Activated CD8-positive, alpha-beta memory T cell treated with anti-CD3 and anti-CD28 coated beads, Interleukin-2, amount 50 U/mL, for 1 hour (primary cell): ENCODE measurements around the gene RARG.

ENCODE experiments used
- DNase-seq: peaks from one replicate; pipeline ENCODE4 v3.0.0-alpha.2; 2020; ENCODE audit errors: extremely low read depth

RARG gene

DNA sequence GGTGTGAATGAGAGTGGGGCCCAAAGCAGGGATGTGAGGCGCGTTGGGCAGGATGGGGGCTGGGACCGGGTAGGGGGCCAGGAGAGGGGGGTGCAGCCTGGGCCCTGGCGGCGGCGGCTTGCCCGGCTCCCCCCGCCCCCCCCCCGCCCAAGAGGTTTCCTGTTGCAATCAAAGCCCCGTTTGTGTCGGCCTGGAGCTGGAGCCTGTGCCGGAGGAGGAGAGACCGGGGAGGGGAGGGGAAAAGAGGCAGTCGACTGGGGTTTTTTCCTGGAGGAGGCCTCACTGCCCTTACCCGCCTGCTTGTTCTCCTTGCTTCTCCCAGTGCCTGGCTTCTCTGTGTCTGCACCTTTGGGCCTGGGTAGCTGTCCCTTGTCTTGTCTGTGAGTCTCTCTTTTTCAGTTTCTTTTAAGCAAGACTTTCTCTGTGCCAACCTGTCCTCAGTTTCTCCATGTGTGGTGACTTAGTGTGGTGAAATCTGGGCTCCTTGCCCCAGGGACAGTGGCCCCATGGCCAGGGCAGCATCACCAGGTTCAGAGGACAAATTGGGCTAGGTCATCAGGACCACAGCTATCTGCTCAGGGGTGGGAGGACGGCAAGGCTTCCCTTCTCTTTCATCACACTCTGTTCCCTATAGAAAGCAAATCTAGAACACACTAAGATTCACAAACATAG lies 8.5 kb downstream of the RARG start:
- DNase-seq = no peak

DNA sequence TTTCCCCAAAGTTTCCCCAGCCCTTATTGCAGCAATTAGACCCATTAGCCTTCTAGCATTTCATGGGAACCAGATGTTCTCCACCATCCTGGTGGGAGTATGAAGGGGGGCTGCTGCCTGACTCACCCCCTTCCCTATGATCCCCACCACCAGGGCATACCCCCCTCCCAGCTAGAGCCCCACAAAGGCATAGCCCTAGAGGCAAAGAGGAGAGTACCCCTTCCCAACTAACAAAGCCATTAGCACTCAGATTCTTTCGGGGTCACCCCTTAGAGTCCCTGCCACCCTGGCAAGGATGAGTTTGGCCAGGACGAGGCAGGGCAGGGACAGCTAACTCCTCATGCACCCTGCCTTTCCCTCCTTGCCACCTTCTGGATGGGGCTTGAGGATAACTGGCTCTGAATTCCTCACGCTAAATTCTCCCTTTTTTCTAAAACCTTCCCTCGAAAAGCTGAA lies 9.2 kb downstream of the RARG start:
- DNase-seq = no peak

DNA sequence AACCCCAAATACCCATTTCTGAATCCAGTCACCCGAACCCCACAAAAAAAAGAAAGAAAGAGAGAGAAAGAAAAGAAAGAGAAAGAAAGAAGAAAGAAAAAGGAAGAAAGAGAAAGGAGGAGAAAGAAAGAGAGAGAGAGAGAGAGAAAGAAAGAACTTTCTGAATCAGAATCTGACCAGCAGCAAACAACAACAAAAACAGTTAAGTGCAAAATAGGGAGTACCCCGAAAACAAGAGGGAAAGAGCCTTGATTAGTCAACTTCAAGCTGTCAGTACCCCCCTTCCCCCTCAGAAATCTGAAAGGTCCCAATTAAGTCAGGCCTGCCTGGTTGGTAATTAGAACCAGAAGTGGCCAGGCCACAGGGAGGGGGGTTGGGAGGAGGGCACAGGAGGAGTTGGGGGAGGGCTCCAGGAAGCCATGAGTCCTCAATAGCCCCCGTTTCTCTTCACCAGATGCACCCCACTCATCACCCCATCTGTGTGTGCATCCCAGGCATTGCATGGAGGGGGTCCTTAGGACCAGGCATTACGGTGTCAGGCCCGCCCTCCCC lies 9.8 kb downstream of the RARG start:
- DNase-seq = no peak

DNA sequence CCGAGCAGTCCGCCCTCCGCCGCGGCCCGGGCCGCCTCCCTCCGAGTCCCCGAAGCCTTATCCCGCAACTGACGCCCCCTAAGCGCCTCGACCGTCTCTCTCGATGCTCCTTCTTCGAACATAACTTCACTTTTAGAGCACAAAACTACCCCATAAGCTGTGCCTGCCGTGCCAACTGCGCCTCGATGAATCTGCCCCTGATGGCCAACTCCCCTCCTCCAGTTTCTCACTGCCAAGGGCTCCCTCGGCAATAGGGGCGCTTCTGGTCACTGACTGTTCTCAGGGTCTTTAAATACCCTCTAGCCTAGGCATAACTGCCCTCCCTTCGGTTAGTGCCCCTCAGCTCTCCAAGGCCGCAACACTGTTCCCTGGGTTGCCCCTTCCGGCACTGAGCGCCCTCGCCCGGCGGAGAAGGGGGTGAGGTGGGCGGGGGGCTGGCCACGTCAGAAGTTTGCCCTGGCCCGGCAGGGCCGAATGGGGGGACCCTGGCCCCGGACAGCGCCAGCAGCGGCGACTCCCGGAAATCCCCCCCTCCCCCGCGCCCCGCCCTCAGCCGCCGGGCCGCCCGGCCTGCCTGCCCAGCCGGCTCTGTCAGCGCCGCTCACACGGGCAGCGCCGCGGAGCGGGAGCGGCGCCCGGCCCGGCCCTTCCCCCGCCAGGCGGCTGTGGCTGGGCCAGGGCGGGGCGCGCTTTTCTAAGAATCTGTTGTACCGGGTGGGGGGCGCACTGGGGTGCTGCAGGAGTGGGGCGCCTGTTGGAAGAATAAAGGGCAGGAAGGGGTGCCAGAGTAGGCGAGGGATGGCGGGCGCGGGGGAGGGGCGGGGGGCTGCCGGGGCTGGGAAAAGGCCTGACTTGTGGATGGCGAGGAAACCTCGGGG lies 10.6 kb downstream of the RARG start:
- no peak for DNase-seq

DNA sequence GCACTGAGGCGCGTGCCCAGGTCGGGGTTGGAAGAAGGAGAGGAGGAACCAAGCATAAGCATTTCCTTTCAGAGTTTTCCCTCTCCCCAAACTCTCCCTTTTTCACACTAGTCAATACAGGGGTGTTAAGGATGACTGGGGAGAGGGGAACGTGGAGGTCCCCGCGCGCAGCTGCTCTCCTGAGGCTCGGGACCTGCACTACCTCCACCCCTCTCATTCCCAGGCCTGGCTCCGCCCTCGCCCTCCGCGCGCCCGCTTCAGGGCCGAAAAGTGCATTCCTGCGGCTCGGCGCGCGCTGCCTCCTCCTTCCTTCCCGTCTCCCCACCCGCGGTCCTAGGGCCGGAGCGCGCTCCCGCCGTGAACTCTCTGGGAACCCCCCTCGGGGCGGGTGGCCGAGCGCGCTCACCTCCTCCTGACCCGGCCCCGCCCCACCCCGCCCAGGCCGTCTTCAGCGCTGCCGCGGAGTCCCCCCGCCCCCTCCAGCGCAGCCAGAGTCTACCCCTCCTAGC lies 11.3 kb downstream of the RARG start:
- DNase-seq = no peak

DNA sequence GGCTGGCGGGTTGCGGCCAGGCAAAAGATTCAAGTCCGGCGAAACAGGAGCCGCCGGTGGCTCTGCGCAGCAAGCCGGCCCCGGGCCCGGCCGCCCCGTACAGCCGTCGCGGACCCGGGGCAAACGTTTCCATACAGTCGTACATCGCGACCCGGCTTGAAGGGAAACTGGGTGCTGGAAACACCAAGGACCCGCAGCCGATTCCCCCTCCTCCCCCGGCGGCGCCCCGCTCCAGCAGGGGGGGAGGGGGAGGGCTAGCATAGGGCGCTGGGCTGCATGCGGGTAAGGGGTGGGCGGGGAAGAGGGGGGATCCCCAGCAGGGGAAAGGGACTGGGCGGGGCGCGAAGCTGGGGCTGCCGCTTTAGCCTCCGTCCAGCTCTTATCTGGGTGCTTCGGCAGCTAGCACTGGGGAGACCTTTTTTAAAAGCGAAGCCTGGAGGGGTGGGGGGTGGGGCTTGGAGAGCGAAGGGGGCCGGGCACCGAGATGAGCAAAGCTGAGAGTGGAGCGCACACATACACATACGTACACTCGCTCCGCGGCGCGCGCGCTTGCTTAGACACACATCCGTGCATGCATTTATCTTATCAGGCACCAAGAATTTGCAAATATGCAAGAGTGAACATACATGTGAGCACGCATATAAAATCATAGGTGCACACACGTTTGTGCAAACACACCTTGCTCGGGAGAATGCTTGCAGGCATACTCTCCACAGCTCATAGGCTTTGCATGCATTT lies 11.9 kb downstream of the RARG start:
- DNase-seq = no peak

DNA sequence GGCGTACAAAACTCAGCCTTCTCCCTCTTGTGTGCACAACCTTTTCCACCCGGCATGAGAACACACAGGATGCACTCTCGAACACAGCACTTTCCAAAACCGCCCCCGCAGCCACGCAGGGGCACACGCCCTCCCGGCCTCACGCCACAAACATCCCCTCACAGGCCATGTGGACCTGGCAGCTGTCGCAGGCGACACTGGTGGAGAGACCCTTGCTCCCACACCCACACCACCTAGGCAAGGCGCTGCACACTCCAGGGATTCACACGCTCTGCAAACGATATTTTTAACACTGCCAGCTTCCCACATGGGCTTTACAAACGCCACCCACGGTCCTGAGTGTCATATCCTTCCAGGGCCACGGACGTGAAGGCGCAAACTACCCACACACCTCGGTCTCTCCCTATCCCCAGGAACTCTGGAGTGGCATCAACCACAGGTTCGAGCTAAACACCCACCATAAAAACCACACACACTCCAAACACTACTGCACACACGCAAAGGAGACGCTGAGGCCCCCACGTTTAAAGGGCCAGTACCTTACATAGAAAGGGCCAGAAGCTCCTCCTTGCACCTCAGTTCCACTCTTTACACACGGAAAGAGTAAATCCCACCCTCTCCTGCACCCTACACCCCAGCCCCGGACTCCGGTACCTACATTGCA lies 12.6 kb downstream of the RARG start:
- DNase-seq = no peak

DNA sequence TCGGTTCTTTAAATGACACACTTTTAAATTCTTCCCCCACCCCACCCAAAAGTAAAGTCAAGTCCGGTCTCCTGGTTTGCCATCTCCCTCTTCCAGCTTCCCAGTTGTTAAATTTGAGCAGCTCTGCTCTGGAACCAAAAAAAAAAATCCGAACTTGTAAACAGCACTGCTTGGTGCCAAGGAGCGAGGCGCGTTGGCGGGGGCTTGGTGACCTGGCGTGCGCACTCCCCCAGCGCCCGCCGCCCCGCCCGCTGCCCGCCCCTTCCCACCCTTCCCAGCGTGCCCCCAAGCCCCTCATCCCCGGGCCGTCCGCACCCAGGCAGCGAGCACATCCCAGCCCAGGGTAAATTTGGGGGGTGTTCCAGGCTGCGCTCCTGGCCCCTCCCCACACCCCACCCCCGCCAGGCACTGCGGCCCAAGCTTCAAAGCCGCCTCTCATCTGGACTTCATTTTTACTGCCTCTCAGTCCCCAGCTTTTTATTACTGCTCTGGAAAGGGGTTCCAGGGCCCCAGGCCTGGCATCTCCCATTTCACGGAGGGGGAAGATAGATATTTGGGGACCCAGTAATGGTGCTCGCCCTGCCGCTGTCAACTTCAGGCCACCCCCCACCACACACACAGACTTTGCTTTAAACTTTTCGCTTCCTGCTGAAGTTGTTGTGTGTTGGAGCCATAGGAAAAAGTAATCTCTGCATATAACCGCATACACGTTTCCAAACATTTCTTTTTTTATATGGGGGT lies 13.3 kb downstream of the RARG start:
- no peak for DNase-seq

DNA sequence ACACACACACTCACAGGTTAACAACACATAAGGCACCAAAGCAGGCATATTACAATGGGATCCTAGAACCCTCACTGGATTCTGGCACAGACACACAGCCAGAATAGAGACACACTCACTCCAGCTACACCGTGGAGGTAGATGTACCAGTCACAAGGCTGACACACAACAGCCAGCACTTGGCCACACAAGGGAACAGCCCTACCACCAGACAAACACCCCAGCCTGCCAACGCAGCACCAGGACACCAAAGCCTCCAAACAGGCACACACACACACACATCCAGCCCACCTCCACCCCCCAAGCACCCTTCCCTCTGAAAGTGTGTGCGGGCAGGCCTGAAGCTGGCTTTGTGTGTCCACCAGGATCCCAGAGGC lies 14.1 kb downstream of the RARG start:
- DNase-seq = no peak

DNA sequence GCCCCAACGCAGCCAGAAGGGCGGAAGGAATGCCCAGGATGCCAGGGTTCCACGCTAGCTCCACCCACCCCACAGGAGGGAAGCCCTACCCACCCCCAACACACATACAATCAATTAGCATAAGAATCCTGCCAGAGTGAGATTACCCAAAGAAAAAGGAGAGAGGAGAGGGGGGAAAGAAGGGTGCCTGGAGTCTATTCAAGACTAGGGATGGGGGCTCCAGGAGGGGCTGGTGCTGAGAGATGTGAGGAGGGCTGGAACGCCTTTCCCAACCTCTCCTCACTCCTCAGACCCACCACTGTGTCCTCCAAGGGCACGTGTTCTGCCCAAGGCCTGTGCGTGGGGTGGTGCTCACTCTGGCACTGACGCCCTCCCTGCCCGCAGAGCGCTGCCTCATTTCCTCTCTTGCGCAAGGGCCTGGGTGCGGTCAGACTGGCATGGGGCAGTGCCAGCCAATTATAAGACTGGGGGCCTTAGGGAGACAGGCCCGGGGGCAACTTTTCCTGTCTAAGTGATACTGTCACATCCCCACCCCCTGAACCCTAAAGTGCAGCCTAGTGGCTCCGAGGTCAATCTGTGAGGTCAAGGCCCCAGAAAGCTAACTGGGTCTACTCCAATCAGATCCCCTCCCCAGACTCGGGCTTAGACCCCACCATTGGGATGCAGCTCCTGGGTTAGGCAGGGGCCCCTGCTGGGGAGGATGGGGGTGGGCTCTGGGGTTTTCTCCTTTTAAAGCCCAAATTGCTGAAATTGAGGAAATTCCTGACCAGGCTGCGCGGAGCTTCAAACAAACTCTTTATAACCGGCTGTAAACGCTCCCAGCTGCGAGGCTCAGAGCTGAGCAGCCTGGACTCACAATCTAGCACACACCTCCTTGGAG lies 14.7 kb downstream of the RARG start:
- no peak for DNase-seq

DNA sequence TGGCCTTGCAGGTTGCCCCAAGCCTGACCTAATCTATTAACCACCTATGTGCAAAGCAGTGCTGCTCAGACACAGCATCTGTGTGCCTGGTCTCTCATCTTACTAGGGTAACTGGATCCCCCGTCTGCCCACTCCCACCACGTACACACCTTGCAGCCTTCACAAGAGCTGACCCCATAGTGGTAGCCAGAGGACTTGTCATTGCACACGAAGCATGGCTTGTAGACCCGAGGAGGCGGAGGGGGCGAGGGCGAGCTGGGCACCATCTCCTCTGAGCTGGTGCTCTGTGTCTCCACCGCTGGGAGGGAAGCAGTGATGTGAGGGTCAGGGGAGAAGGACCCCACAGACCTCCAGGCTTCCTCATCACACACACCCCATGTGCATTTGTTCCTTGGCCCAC lies 16.5 kb downstream of the RARG start:
- no peak for DNase-seq

DNA sequence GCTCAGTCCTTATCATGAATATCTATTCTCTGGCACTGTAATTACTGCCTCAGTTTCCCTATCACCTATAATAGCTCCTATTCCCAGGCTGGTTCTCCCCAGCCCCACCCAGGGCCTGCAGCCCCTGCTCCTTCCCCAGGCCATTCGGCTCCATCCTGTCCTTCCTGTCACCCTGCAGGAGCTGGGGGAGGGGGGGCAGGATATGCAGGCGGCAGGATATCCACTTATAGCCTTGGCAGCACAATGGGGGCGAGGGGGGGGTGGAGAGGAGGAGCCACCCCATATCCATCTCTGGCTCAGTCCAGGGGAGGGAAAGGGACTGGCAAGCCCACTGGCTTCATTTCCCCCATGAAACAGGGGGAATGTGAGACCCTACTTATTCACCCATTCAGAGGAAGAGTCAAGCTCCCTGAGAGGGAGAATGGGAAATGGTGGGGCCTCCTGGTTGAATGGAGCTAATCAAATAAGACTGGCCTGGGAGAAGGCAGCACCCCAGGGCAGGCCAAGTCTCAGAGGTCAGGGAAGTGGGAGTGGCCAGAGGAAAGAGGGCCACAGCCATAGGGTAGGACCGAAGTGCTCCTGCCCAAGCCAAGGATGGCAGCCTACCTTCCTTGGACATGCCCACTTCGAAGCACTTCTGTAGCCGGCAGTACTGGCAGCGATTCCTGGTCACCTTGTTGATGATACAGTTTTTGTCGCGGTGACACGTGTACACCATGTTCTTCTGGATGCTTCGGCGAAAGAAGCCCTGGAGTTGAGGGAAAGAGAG lies 17.1 kb downstream of the RARG start:
- no peak for DNase-seq

DNA sequence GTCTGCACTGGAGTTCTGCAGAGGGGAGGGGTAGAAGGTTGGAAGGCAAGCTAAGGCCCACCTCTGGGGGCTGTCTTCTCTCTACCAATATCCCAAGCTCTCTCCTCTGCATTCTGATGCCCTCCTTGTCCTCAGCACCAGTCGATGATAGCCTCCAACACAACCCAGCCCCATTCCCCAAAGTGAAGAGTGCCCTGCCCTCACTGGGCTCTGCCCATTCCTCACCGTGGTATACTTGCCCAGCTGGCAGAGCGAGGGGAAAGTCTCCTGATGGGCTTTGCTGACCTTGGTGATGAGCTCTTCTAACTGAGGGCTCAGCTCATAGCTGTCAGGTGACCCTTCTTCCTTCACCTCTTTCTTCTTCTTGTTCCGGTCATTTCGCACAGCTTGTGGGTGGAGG lies 17.8 kb downstream of the RARG start:
- no peak for DNase-seq

DNA sequence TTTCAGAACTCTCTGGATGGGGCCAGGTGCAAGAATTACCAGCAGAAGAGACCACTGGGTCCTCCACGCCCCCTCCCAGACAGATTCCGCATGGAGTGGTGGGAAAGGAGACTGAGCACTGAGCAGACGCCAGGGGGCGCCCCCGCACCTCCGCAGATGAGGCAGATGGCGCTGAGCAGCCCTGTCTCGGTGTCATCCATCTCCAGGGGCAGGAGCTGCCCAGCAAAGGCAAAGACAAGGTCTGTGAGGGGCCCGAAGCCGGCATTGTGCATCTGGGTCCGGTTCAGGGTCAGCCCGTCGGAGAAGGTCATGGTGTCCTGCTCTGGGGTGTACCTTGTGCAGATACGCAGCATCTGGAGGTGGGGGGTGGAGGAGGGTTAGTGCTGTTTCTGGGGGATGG lies 18.7 kb downstream of the RARG start:
- no peak for DNase-seq

DNA sequence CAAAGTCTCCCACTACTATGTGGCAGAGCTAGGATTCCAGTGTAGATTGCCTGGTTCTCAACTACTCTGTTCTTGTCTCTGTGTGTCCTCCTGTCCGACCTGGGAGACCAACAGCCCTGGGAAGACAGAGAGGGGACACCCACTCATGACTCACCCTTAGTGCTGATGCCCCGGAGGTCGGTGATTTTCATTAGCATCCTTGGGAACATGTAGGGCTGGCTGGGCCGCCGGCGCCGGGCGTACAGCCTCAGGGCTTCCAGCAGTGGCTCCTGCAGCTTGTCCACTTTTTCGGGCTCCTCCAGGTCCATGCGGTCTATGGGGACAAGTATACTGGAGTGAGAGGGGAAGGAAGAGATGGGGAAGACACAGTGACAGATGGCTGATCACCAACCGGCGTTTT lies 19.1 kb downstream of the RARG start:
- no peak for DNase-seq

DNA sequence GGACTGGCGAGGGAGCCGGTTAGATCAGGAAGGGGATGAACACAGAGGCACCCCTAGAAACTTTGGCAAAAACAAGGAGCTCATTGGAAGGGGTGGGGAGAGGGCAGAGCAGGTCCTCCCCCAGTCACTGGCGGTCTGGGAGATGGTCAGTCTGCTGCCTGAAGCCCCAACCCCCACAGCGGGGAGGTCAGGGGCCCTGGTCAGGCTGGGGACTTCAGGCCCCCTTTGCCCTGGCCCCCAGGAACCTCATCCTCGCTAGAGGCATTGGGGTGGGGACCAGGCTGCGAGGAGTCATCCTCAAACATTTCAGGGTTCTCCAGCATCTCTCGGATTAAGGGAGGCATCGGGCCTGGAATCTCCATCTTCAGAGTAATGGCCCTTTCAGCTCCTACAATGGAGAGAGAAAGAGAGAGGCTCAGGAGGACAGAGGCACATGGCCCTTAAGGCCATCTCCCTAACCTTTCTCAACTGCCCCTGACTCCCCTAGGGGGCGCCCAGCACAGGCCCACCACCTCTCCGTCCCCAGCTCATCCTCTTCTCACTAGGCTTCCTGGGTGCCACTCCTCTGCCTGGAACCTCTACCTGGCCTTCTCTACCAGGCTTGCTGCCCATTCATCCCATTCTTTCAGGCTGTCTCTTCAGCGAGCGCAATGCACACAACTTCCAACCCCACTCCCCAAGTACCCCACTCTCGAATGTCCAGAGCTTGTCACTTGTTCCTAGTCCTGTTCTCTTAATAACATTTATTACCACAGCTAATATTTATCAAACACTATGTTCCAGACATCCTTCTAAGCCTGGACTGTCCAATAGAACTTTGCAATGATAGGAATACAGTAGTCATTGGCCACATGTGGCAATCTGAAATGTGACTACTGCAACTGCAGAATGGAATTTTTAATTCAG lies 20.3 kb downstream of the RARG start:
- DNase-seq = no peak

DNA sequence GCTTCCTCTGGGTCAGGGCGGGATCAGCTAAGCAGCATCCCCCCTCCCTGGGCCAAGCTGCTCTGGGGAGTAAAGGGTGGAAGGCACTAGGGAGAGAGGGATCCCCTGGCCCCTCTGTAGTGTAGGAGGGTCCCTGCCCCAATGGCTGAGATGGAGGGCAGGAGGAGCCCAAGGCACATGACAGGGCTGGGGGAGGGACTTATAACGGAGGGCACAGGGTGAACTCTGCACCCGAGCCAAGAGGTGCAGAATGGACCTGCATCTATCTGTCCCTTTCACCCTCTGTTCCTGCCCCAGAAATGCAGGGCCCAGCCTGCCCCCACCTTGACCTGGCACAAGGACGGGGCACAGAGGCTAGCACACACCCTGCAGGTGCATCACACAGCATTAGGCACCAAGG lies 21.2 kb downstream of the RARG start:
- no peak for DNase-seq

DNA sequence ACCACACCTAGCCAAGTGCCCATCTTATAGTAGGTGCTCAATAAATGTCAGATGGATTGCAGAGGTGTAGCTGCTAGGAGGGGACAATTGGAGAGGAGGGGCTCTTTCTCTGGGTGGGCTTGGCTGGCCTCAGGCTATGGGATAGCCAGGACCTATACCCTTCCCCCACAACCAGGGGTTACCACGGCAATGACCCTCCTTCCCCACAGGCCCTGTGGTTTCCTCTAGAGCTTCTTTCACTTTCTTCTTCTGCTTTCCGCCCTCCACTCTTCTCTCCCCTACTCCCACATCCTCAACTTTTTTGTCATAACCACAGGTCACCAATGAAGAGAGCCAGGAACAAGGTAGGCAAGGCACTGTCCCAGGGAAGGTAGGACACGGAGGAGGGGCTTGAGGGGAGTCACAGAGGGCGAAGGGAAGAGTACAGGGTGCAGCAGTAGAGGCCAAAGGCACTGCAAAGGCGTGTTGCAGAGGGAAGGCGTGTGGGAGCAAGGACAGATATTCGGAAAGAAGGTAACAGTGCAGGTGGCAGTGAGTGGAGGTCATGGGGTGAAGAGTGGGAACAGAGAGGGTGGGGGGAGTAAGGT lies 23.0 kb downstream of the RARG start:
- DNase-seq = no peak
